ENCODE measurements around the gene VPS26C. TPM values are rescaled to one million over a fixed set of nuclear protein-coding genes. Genes with fewer than 3 reads are reported as not detected.
"Not testable (repeated sequence)": the region's sequence is repeated elsewhere in the genome, so short reads cannot be mapped to it uniquely, and the experiment has no call there.

Gene VPS26C
- total and polyA plus RNA-seq, 2 of the 13 experiments (the other 11 are each of a cell fraction or from before 2014, with no cell fraction given): 30.3 to 39.7 TPM

DNA sequence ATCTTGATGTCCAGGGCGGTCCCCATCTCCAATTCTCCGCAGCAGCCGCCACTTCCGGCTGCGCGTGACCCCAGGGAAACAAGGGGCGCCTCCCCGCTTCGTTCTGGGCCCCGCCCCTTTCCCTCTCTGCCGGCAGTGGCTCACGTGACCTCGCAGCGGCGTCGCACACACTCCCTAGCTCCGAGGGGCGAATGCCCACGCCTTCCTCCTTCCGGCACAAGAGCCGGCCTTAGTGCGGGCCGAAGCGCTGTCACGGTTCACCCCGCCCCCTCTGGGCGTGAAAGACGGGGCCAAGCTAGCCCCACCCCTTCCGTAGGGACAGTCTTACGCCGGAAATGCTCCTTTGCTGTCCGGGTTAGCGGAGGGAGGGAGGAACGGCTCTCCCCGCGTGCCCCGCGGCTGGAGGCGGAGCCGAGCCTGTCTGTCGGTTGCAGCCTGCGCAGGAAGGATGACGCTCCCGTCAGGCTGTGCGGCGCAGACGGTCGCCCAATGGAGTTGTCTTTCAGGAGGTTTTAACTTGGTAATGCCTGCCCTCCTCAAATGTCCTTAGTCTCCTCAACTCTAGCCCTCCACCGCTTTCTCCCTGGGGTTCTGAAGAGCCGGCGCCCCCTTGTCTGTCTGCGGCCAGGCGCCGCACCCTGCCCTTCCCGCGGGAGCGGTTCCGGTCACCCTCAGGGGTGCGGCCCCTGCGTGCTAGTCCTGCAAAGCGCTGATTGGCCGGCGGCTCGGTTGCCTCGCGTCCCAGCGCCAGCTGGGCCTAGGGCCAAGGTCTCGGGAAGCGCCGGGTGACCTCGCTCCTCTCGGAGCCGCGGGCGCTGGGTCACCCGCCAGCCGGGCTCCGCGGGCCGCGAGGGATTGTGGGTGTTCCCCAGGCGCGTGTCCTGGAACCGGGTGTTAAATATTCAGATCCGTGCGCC, at the start of gene VPS26C (continued):
- TF ChIP-seq, protein P1, sequence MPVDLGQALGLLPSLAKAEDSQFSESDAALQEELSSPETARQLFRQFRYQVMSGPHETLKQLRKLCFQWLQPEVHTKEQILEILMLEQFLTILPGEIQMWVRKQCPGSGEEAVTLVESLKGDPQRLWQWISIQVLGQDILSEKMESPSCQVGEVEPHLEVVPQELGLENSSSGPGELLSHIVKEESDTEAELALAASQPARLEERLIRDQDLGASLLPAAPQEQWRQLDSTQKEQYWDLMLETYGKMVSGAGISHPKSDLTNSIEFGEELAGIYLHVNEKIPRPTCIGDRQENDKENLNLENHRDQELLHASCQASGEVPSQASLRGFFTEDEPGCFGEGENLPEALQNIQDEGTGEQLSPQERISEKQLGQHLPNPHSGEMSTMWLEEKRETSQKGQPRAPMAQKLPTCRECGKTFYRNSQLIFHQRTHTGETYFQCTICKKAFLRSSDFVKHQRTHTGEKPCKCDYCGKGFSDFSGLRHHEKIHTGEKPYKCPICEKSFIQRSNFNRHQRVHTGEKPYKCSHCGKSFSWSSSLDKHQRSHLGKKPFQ (CRISPR knock-in tag; IDR thresholded peaks at IDR 0.05; ENCODE audit: insufficient replicate concordance): peak; percentile 92
- no peak for TF ChIP-seq SNAI1 (CRISPR knock-in tag; IDR thresholded peaks at IDR 0.05; ENCODE audit: borderline replicate concordance)
- TF ChIP-seq, protein P2, sequence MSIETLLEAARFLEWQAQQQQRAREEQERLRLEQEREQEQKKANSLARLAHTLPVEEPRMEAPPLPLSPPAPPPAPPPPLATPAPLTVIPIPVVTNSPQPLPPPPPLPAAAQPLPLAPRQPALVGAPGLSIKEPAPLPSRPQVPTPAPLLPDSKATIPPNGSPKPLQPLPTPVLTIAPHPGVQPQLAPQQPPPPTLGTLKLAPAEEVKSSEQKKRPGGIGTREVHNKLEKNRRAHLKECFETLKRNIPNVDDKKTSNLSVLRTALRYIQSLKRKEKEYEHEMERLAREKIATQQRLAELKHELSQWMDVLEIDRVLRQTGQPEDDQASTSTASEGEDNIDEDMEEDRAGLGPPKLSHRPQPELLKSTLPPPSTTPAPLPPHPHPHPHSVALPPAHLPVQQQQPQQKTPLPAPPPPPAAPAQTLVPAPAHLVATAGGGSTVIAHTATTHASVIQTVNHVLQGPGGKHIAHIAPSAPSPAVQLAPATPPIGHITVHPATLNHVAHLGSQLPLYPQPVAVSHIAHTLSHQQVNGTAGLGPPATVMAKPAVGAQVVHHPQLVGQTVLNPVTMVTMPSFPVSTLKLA (IDR thresholded peaks at IDR 0.05): peak; percentile 78
- TF ChIP-seq ZNF569 (CRISPR knock-in tag; IDR thresholded peaks at IDR 0.05; ENCODE audit: borderline replicate concordance): no peak
- TF ChIP-seq HCFC1 (IDR thresholded peaks at IDR 0.05; ENCODE audit: low read depth, low read length): peak; percentile 4; the same call in 1 of the 2 replicates
- no peak for TF ChIP-seq NCOA1 (CRISPR knock-in tag; IDR thresholded peaks at IDR 0.05)
- TF ChIP-seq NFATC3 (CRISPR knock-in tag; IDR thresholded peaks at IDR 0.05): peak; percentile 30; the same call in 1 of the 2 replicates

DNA sequence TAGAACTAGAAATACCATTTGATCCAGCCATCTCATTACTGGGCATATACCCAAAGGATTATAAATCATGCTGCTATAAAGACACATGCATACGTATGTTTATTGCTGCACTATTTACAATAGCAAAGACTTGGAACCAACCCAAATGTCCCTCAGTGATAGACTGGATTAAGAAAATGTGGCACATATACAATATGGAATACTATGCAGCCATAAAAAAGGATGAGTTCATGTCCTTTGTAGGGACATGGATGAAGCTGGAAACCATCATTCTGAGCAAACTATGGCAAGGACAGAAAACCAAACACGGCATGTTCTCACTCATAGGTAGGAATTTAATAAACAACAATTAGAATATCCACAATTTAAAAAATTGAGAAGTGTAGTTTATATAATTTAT, 48.9 kb upstream of the VPS26C start:
- H3K36me3 ChIP-seq (replicated peaks in 1 of 2; ENCODE audit: control insufficient read depth in 1 of 2, insufficient read depth in 2 of 2, low read length in 2 of 2); DNase-seq (ENCODE audit: low spot score); FAIRE-seq; H3K9ac ChIP-seq (ENCODE audit: insufficient read depth, low read depth, low read length); H3K27ac ChIP-seq (ENCODE audit: extremely low read length, insufficient read depth, low read length); H3K4me1 ChIP-seq (ENCODE audit: insufficient read depth, low read length); BruUV-seq (replicated peaks); POLR2A ChIA-PET; ATAC-seq; in situ Hi-C loops (cut with HindIII; ENCODE audit: extremely low pct_ligation_motif_present, low pct_unique_long_range_greater_than_20kb); H4K20me1 ChIP-seq (ENCODE audit: insufficient read depth, low read length); CTCF ChIA-PET (ENCODE audit: low intra/inter-chr PET ratio, low total read pairs); H3K79me2 ChIP-seq (ENCODE audit: insufficient read depth, low read length); H3K4me2 ChIP-seq (ENCODE audit: low read depth, low read length); H2AFZ ChIP-seq (ENCODE audit: low read length); intact Hi-C loops (cut with micrococcal nuclease; ENCODE audit: unreplicated experiment); H3K4me3 ChIP-seq (replicated peaks in 1 of 3; ENCODE audit: insufficient read depth in 1 of 3, low read depth in 2 of 3, low read length in 3 of 3); H3K9me3 ChIP-seq (ENCODE audit: low read length); H3K27me3 ChIP-seq (ENCODE audit: control insufficient read depth in 1 of 2, insufficient read depth in 2 of 2, low read length in 2 of 2): not testable (repeated sequence)
- WGBS (ENCODE audit: low lambda C conversion rate): 61% methylated on average over 2 of the region's 2 CpGs

Measured in HepG2 (cell line).